Stimulated activated naive CD8-positive, alpha-beta T cell treated with anti-CD3 and anti-CD28 coated beads, Interleukin-15, Interleukin-2, amounts not matched to agents 100 ng/mL and 50 ng/mL, for 24 hours (primary cell): ENCODE data around the gene TANGO6.

ENCODE experiments used
- H3K27ac Mint-ChIP-seq: one replicate; pipeline ENCODE4 v1.8.0; 2021; ENCODE audit warnings: mild to moderate bottlenecking, mixed read lengths
- H3K27me3 Mint-ChIP-seq: one replicate; pipeline ENCODE4 v1.8.0; 2021; ENCODE audit warnings: mixed read lengths
- H3K36me3 Mint-ChIP-seq: one replicate; pipeline ENCODE4 v1.8.0; 2021; ENCODE audit warnings: low read depth, mixed read lengths
- H3K4me1 Mint-ChIP-seq: one replicate; pipeline ENCODE4 v1.8.0; 2021; ENCODE audit warnings: low read depth, mixed read lengths
- H3K4me3 Mint-ChIP-seq: one replicate; pipeline ENCODE4 v1.8.0; 2021; ENCODE audit warnings: mild to moderate bottlenecking, mixed read lengths
- H3K9me3 Mint-ChIP-seq: one replicate; pipeline ENCODE4 v1.8.0; 2021; ENCODE audit warnings: mixed read lengths

The TANGO6 gene

DNA sequence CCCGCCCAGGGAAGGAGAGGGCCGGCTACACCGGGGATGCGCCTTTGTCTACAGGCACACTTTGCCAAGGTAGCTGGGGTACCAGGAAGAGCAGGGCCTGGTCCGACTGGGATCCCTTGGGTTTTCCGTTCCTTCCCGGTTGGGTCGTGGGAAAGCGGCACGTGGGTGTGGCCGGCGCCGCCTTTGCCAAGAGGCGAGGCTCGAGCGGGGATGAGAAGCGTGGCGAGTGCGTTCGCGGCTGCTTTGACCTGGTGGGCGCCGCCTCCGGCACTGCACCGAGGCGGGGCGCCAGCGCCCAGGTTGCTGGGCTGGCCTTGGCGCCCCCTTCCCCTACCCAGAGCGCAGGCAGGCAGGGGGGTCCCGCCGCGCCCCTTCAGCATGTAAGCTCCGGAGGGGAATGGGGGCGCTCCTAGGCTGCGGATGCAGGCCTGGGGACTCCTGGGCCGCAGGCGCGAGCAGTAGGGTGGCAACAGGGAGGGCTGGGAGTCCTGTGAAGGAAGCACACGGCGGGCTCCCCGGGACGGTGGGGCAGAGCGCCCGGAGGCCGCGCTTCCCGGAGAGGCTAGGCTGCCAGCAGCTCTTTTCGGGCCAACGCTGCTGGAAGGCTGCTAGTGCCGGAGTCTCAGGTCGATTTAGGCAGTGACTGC is 264.1 kb downstream of the TANGO6 start:
- H3K36me3 Mint-ChIP-seq: peaks cover 12% of the 10 kb centered on the region
- H3K27ac Mint-ChIP-seq: no peak overlapping the region
- H3K9me3 Mint-ChIP-seq: no peaks in the 10 kb centered on the region
- H3K4me1 Mint-ChIP-seq: peaks cover 23% of the 10 kb centered on the region
- H3K4me3 Mint-ChIP-seq: peak overlapping the region; percentile 32
- H3K27me3 Mint-ChIP-seq: peaks cover 32% of the 10 kb centered on the region

DNA sequence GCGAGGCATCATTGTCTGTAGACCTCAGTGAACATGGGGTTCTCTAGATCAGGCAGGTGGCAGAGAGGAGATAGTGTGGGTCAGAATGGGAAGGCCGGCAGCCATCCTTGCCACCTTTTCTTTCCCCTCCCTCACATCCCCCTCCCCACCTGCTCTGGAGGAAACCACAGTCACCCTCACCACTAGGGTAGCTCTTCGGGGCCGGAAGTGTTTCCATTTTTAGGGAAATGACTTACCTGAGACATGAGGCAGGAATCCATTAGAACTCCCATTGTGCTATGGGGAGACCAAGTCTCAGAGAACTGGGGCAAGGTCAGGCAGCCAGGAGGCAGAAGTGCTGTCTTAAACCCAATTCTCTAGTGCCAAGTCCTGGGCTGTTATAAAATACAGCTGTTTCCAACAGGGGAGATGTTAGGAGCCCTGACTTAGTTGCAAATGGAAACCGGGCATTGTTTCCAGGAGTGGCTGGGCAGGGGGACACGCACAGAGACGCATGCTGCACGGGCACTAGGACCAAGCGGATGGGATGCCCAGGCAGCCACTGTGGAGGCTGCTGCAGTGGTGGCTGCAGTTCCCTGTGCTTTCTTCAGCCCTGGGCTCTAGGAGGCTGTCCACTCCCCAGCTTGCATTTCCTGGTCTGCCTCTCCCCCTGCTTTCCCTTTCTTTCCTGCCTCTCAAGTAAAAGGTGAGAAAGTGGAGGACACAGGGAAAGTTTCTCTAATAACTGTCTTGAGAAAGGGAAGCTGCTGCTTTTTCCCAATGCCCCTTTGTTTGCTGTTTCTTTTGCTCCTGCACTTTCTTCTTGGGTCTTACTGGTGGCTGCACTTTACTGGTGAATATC is 265.0 kb downstream of the TANGO6 start:
- H3K4me3 Mint-ChIP-seq: no peak overlapping the region
- H3K27me3 Mint-ChIP-seq: peaks cover 26% of the 10 kb centered on the region
- no peaks in the 10 kb centered on the region for H3K9me3 Mint-ChIP-seq
- peaks cover 23% of the 10 kb centered on the region for H3K4me1 Mint-ChIP-seq
- no peak overlapping the region for H3K27ac Mint-ChIP-seq
- H3K36me3 Mint-ChIP-seq: peaks cover 16% of the 10 kb centered on the region

DNA sequence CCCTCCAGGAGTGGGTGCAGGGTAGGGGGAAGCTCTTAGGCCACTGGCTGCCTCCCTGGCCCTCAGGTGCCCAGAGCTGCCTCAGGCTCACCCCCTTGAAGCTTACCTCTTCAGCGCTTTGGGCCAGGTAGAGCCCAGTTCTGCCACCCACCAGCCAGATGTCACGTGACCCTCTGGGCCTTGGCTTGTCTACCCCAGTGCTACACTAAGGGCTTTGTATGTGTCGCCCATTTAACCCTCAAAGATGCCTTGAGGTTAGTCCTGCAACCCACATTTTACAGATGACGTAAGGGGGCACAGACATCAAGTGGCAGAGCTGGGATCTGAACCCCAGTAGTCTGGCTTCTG is 265.5 kb downstream of the TANGO6 start:
- peaks cover 16% of the 10 kb centered on the region for H3K36me3 Mint-ChIP-seq
- peaks cover 23% of the 10 kb centered on the region for H3K4me1 Mint-ChIP-seq
- no peak overlapping the region for H3K4me3 Mint-ChIP-seq
- peaks cover 26% of the 10 kb centered on the region for H3K27me3 Mint-ChIP-seq
- no peak overlapping the region for H3K27ac Mint-ChIP-seq
- no peaks in the 10 kb centered on the region for H3K9me3 Mint-ChIP-seq

DNA sequence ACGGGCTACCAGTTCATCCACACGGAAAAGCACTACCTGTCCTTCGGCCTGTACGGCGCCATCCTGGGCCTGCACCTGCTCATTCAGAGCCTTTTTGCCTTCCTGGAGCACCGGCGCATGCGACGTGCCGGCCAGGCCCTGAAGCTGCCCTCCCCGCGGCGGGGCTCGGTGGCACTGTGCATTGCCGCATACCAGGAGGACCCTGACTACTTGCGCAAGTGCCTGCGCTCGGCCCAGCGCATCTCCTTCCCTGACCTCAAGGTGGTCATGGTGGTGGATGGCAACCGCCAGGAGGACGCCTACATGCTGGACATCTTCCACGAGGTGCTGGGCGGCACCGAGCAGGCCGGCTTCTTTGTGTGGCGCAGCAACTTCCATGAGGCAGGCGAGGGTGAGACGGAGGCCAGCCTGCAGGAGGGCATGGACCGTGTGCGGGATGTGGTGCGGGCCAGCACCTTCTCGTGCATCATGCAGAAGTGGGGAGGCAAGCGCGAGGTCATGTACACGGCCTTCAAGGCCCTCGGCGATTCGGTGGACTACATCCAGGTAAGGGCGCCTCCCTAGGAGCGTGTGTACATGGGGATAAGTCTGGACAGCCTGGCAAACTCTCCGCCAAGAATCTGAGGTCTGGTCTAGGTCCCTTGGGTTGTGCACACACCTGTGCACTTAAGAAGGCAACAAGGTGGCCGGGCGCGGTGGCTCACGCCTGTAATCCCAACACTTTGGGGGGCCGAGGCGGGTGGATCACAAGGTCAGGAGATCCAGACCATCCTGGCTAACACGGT is 266.3 kb downstream of the TANGO6 start:
- Mint-ChIP-seq H3K27ac (no peak overlapping the region), H3K9me3 (no peaks in the 10 kb centered on the region), H3K36me3 (peaks cover 18% of the 10 kb centered on the region), H3K4me3 (no peak overlapping the region), H3K27me3 (peaks cover 24% of the 10 kb centered on the region), H3K4me1 (peaks cover 21% of the 10 kb centered on the region)

DNA sequence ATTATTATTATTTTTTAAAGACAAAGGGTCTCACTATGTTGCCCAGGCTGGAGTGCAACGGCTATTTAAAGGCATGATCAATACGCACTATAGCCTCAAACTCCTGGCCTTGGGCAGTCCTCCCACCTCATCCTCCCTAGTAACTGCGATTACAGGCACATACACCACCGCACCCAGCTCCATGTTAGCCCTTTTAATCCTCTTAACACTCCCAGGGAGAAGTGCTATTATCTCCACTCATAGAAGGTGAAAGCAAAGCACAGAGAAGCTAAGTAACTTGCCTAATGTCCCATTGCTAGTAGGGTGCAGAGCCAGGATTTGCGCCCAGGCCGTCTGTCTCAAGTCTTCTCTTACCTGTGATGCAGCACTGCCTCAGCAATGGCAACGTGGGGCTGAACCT is 267.1 kb downstream of the TANGO6 start:
- Mint-ChIP-seq H3K4me1 (peaks cover 17% of the 10 kb centered on the region), H3K27me3 (peaks cover 18% of the 10 kb centered on the region), H3K27ac (no peak overlapping the region), H3K4me3 (no peak overlapping the region), H3K36me3 (peaks cover 23% of the 10 kb centered on the region), H3K9me3 (no peaks in the 10 kb centered on the region)

DNA sequence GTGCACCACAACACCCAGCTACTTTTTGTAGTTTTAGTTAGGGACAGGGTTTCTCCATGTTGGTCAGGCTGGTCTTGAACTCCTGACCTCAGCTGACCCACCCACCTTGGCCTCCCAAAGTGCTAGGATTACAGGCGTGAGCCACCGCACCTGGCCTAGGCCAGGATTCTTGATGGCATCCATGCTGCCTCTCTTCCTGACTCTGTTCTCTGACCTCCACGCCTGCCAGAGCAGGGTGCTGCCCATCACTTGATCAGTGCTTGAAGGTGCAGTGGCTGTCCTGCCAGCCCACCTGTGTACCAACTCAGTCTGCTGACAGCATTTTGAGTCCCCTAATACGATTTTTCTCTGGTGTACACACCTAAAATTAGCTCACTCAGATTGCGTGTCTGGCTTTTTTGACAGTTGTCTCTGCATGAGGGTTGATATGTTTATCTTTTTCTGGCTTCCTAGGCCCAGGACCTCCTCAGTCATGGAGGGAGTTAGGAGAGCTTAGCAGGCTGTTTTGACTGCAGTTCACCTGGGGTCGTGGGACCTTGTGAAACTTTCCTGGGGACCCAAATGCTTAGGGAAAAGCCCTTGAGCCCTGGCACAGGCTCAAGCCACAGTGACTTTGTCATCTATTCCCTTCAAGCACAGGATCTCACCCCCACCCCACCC is 268.0 kb downstream of the TANGO6 start:
- no peak overlapping the region for H3K4me3 Mint-ChIP-seq
- H3K4me1 Mint-ChIP-seq: peaks cover 12% of the 10 kb centered on the region
- no peaks in the 10 kb centered on the region for H3K9me3 Mint-ChIP-seq

DNA sequence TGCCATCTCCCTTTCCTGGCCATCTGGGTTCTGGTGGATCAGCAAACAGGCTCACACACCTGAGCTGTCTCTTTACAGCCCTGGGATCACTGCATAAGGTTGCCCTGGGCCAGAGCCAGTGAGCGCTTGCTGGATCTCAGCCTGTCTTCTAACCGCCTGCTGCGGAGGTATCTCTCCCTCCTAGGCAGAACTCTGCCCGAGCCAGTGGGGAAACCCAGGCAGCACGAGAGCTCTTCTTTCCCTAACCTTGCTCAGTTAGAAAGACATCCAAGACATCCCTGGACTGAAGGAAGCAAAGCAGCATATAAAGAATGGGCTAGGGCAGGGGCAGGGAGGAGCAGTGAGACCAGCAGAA is 268.5 kb downstream of the TANGO6 start:
- H3K27me3 Mint-ChIP-seq: peaks cover 12% of the 10 kb centered on the region
- H3K36me3 Mint-ChIP-seq: peaks cover 23% of the 10 kb centered on the region
- no peaks in the 10 kb centered on the region for H3K9me3 Mint-ChIP-seq
- no peak overlapping the region for H3K4me3 Mint-ChIP-seq
- no peak overlapping the region for H3K27ac Mint-ChIP-seq
- peaks cover 10% of the 10 kb centered on the region for H3K4me1 Mint-ChIP-seq

More for the DNA sequence above, 268.0 kb downstream of the TANGO6 start:
- peaks cover 23% of the 10 kb centered on the region for H3K36me3 Mint-ChIP-seq
- H3K27me3 Mint-ChIP-seq: peaks cover 14% of the 10 kb centered on the region
- no peak overlapping the region for H3K27ac Mint-ChIP-seq

DNA sequence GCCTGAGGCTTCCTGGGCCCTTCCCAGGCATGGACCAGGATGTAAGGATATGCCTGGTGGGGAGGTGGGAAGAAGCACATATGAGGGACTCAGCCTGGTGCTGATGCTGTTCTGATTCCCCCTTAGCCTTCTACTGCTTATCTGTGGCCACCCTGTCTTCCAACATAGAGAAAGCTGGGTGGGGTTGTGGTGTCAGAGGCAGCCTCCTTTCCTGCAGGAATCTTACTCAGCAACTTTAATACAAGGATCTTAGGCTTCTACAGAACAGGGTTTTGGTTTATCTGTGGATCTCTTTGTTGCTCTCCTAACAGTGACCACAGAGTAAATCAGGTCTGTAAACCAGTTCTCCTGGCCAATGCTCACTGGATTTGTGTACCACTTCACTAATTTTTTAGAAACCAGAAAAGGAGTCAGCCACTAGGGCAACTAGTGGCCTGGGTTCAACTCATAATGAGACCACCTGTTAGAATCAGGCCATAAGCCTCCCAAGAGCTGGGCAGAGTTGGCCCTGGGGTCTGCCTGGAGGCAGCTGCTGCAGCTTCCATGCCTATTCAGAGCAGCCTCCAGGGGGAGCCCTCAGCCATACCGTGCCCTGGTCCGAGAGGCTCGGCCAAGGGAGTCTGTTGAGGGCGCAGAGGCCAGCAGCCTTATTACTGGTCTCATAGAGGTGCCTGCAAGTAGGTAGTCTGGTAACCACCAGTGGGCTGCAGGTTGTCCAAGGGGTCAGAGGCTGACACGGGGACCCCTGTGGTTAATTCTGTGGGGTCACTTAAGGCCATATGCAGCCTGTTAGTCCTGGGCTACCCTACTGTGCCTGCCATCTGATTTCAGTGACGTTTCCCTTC is 269.2 kb downstream of the TANGO6 start:
- Mint-ChIP-seq H3K27me3 (peaks cover 7% of the 10 kb centered on the region), H3K4me1 (peaks cover 5% of the 10 kb centered on the region), H3K27ac (no peak overlapping the region), H3K4me3 (no peak overlapping the region), H3K9me3 (no peaks in the 10 kb centered on the region), H3K36me3 (peaks cover 24% of the 10 kb centered on the region)

DNA sequence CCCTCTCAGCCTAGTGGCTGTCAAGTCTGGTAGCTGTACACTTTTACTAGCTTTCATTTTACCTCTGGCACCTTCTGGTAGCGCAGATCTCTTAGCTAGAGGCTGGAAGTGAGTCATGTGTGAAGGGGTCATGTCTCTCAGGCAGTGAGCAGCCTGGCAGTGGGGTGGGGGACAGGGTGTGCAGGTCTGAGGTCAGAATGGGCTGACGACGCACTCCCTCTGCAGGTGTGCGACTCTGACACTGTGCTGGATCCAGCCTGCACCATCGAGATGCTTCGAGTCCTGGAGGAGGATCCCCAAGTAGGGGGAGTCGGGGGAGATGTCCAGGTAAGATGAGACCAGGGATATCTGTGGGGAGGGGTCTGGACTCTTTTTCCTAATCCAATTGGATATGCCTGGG is 269.9 kb downstream of the TANGO6 start:
- peaks cover 31% of the 10 kb centered on the region for H3K36me3 Mint-ChIP-seq

DNA sequence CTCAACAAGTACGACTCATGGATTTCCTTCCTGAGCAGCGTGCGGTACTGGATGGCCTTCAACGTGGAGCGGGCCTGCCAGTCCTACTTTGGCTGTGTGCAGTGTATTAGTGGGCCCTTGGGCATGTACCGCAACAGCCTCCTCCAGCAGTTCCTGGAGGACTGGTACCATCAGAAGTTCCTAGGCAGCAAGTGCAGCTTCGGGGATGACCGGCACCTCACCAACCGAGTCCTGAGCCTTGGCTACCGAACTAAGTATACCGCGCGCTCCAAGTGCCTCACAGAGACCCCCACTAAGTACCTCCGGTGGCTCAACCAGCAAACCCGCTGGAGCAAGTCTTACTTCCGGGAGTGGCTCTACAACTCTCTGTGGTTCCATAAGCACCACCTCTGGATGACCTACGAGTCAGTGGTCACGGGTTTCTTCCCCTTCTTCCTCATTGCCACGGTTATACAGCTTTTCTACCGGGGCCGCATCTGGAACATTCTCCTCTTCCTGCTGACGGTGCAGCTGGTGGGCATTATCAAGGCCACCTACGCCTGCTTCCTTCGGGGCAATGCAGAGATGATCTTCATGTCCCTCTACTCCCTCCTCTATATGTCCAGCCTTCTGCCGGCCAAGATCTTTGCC is 271.1 kb downstream of the TANGO6 start:
- no peak overlapping the region for H3K4me3 Mint-ChIP-seq
- no peaks in the 10 kb centered on the region for H3K9me3 Mint-ChIP-seq
- H3K4me1 Mint-ChIP-seq: no peaks in the 10 kb centered on the region
- H3K27me3 Mint-ChIP-seq: no peaks in the 10 kb centered on the region
- H3K27ac Mint-ChIP-seq: no peak overlapping the region
- H3K36me3 Mint-ChIP-seq: peaks cover 32% of the 10 kb centered on the region

More for the DNA sequence above, 269.9 kb downstream of the TANGO6 start:
- Mint-ChIP-seq H3K27me3 (peaks cover 1% of the 10 kb centered on the region), H3K4me3 (no peak overlapping the region), H3K9me3 (no peaks in the 10 kb centered on the region), H3K4me1 (no peaks in the 10 kb centered on the region), H3K27ac (no peak overlapping the region)

DNA sequence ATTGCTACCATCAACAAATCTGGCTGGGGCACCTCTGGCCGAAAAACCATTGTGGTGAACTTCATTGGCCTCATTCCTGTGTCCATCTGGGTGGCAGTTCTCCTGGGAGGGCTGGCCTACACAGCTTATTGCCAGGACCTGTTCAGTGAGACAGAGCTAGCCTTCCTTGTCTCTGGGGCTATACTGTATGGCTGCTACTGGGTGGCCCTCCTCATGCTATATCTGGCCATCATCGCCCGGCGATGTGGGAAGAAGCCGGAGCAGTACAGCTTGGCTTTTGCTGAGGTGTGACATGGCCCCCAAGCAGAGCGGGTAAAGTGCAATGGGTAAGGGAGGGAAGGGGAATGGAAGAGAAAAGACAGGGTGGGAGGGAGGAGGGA is 271.6 kb downstream of the TANGO6 start:
- H3K36me3 Mint-ChIP-seq: peaks cover 30% of the 10 kb centered on the region
- H3K27ac Mint-ChIP-seq: no peak overlapping the region
- no peaks in the 10 kb centered on the region for H3K9me3 Mint-ChIP-seq
- H3K4me3 Mint-ChIP-seq: no peak overlapping the region
- H3K4me1 Mint-ChIP-seq: no peaks in the 10 kb centered on the region
- H3K27me3 Mint-ChIP-seq: no peaks in the 10 kb centered on the region

DNA sequence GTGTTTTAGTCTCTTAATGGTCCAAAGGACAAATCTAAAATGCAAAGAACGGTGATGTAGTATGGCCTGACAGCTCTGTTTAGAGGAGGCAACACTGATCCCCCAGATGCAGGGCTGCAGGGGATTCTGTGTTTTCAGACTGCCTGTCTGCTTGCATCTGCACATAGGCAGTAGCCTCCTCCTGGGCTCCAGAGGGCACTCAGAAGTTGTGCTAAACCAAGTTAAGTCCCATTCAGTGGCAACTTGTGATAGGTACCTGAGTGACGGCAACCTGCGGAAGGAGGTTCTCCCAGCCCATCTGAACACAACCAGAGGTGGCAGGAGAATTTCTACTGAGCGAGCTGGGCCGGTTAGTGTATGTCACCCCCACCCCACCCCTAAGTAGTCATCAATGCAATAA is 272.0 kb downstream of the TANGO6 start:
- no peak overlapping the region for H3K4me3 Mint-ChIP-seq
- H3K27ac Mint-ChIP-seq: no peak overlapping the region
- H3K27me3 Mint-ChIP-seq: no peaks in the 10 kb centered on the region
- no peaks in the 10 kb centered on the region for H3K9me3 Mint-ChIP-seq
- H3K36me3 Mint-ChIP-seq: peaks cover 33% of the 10 kb centered on the region
- H3K4me1 Mint-ChIP-seq: no peaks in the 10 kb centered on the region

DNA sequence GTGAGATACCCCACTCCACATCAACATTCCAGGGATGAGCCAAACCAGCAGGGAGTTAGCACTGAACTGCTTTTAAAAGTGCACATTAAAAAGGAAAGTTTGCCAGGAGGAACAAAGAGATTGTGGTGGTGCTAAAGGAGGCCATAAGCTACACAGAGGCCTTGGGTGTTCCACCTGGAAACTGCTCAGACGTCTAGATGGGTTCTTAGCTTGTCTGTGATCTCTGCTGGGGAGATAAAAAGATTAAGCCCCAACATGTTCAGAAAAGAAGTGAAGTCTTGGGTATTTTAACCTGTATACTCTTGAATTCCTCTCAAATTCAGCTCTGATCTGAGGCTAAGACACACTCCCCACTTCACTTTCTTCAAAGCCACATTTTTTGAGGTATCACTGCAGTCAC is 272.5 kb downstream of the TANGO6 start:
- peaks cover 34% of the 10 kb centered on the region for H3K36me3 Mint-ChIP-seq
- no peak overlapping the region for H3K4me3 Mint-ChIP-seq
- H3K4me1 Mint-ChIP-seq: no peaks in the 10 kb centered on the region
- H3K27ac Mint-ChIP-seq: no peak overlapping the region
- H3K9me3 Mint-ChIP-seq: no peaks in the 10 kb centered on the region
- no peaks in the 10 kb centered on the region for H3K27me3 Mint-ChIP-seq
